Hematopoietic multipotent progenitor cell treated with erythropoietin and hydrocortisone succinate and interleukin-3 and kit ligand, for 15 days (in vitro differentiated cells): Measurements from ENCODE around the gene TWIST2.

ENCODE experiments used
- DNase-seq: peaks from one replicate; pipeline ENCODE4 v3.0.0-alpha.2; 2015; ENCODE audit warnings: low spot score

TWIST2 gene

DNA sequence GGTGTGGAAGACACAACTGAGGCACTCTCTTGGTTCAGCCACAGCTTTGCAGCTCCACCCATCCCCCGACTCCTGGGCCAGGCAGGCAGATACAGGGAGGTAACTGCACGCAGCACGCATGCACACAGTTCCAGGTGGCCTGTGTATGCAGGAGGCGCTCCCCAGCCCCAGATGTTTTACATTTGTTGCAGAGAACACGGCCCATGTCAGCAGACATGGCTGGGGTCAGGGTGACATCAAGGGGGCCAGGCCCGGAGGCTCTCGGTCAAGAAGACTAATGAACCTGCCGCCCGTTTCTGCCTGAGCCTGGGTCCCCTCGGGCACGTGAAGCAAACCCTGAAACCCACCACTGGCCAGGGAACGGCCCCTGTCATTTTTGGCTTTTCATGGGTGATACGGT, 57.3 kb downstream of the TWIST2 start:
- DNase-seq: no peak

DNA sequence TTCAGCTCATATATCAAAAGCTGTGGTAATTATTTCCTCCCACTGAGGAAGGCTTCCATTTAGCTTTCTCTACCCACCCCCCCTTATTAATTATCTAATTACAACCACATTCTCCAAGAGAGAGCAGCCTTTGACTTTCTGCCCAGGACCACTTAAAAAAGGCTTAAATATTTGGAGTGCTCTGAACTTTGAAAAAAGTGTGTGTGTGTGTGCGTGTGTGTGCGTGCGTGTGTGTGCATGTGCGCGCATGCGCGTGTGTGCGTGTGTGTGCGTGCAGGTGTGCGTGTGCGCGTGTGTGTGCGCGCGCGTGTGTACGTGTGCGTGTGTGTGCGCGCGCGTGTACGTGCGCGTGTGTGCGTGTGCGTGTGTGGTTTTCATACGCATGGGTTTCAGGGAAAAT, 57.8 kb downstream of the TWIST2 start:
- no peak for DNase-seq

DNA sequence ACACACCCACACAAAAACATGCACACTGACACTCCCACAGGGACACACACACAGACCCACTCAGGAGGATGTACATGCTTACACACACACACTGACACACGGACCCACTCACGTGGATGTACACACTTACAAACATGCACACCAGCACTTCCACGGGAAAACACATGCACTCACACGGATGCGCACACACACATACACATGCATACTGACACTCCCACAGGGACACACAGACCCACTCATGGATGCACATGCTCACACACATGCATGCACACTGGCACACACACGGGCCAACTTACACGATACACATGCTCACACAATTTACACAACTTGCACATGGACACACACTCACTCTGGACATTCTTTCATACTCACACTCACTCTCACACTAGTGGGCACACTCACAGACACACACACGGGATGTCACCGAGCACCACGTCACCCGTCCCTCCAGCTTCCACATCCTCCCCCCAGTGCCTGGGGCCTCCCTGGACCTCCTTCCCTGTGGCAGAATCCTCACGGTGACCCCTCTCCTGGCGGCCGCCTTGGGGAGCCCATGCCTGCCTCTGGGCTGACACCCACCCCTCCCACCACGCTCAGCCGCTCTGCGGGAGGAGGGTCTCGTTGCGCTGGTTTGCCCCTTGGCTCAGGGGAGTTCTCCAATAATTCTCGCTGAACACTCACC, 58.5 kb downstream of the TWIST2 start:
- no peak for DNase-seq

DNA sequence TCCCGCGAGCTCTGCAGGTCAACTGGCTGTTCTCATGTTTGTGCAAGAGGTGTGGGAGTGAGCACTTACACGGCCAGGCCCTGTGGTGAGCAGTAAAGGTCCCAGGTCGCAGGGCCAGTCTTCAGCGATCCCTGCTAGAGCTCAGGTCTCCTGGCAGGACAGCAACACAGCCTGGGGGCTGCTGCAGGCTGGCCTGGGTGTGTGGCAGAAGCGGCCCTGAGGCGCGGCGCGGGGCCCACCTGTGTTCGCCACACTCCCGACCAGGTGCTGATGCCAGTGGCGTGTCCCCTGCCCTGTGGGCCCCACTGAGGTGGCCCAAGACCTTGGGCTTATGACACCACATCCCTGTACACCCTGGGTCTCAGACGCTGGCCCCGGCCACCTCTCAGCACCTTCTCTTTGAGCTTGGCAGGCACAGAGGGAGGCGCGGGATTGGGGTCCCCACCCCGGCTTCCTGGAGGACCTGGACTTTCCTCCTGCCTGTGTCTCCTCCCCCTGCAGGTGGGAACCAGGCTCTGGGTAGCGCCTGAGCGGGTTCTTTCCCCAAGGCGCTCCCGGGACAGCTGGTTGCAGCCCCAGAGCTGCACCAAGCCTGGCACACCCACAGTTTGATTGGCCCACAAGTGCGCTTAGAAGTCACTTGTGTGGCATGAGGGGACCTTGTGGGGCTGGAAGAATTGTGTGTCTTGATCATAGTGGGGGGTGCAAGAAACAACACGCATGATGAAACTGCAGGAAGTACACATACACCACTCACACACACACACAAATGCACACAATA, 59.2 kb downstream of the TWIST2 start:
- DNase-seq: no peak

DNA sequence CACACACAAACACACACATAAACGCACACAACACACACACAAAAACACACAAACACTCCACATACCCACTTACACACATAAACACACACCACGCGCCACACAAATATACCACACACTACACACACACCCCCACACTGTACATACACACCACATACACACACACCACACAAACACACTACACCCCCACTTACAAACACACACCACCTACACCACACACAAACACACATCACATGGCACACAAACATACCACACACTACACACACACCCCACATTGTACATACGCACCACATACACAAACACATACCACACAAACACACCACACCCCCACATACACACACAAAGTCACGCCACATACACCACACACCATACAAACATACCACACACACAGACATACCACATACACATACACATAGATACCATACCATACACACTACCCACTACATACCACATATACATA, 59.9 kb downstream of the TWIST2 start:
- DNase-seq: no peak

DNA sequence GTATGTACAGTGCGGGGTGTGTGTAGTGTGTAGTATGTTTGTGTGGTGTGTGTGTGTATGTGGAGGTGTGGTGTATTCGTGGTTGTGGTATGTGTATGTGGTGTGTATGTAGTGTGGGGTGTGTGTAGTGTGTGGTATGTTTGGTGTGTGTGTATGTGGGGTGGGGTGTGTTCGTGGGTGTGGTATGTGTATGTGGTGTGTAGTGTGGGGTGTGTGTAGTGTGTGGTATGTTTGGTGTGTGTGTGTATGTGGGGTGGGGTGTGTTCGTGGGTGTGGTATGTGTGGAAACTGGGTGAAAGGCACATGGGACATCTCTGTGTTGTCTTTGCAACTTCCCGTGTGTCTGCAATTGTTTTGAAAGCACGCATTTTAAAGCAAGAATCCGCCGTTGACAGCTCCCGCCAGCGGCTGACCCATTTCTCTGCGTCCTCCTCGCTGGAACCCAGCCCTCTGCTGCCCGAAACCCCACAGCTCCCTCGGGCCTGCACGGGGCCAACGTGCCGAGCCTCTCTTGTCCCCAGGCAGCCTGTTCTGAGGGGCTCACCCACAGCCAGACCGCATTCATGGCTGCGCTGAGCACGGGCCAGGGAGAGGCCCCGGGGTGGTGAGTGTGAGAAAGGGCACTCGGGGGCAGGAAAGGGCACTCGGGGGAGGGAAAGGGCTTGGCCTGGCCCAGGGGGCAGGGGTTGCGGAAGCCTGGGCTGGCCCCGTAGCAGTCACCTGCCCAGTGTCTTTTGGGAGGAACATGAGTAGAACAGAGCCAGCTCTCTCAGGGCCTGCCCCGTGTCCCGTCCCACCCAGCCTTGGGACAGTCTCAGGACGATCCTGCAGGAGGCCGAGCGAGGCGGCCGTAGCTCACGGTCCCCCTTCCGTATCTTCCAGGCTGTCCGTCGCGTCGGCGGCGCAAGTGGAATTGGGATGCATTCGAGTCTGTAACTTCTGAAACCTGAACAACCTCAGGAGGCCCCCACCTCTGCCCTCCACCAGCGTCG, 61.4 kb downstream of the TWIST2 start:
- DNase-seq: no peak

DNA sequence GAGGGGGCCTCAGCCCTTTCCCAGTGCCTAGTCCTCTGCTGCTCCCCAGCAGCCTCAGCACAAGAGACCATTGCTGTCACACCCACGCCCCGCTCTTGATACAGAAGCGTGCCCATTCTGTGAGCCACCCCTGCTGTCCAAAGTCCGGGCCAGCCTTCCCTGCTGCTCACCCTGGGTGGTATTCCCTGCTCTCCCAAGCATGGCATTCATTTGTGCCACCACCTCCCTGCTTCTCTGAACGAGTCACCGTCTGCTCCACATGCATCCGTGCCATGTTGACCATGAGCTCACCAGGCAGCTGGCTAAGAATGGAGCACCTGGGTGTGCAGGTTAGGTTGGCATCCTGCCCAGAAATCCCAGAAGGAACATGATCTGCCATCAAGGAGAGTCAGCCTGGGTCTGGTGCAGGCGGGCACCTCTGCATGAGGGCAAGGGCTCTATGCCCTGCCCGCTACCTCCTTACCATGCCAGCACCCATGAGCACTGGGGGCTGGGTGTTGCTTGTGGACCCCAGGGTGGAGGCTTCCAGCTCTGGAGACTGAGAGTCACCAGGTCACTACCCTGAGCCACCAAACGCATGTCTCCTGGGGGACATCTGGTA, 63.0 kb downstream of the TWIST2 start:
- DNase-seq: no peak

DNA sequence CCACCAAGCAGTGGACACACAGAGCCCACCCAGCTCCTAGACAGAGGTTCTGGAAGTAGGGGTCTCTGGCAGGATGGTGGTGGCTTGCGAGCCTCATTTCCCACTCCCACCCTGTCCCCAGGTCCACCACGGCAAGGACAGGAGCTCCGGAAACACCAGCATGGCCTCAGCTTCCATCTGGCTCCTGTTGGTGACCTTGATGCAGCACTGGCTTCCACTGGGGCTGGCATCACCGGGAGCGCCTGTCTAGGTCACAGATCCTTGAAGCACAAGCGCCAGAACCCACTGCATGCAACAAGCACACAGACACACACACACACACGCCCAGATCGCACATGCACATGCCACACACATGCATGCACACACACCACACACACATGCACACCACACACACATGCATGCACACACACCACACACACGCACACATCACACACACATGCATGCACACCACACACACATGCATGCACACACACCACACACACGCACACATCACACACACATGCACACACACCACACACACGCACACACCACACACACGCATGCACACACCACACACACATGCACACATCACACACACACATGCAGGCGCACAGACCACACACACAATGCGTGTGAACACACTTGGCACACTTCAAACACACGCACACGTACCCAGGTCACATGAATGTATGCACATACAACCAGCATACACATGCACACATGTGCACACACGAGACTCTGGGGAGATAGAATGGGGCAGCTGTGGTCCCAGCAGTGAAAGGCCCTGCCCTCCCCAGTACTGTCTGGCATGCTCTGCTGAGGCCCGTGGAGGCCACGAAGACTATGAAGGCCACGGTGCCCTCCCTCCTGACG, 63.7 kb downstream of the TWIST2 start:
- DNase-seq: no peak

DNA sequence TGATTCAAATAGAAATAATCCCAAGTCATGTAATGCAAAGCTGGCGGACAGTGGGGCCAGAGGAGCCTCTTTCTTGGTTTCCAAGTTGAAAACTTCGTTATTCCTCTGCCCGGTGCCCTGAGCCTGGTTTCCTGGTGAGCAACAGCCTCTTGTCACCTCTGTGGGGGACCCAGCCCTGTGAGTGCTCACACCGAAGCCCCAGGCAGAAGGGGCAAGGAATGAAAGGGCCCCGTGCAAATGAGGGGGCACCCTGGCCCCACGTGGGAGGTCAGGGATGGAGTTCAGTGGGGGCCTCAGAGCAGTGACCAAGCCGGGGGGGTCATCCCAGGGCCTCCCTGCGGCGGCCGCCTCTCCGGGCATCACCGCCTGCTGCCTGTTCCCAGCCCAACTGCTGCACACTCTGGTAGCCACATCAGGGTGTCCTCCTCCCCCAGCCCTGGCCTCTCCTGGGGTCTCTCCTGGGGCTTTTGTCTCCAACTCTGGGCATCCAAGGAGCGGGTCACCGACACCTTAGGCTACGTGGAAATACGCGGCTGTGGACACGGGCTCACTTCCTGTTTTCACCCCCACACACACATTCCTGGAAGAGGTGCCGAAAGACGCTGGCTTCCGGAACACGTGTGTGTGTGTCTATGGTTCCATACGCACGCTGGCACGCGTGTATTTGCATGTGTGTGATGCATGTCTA, 64.5 kb downstream of the TWIST2 start:
- no peak for DNase-seq

DNA sequence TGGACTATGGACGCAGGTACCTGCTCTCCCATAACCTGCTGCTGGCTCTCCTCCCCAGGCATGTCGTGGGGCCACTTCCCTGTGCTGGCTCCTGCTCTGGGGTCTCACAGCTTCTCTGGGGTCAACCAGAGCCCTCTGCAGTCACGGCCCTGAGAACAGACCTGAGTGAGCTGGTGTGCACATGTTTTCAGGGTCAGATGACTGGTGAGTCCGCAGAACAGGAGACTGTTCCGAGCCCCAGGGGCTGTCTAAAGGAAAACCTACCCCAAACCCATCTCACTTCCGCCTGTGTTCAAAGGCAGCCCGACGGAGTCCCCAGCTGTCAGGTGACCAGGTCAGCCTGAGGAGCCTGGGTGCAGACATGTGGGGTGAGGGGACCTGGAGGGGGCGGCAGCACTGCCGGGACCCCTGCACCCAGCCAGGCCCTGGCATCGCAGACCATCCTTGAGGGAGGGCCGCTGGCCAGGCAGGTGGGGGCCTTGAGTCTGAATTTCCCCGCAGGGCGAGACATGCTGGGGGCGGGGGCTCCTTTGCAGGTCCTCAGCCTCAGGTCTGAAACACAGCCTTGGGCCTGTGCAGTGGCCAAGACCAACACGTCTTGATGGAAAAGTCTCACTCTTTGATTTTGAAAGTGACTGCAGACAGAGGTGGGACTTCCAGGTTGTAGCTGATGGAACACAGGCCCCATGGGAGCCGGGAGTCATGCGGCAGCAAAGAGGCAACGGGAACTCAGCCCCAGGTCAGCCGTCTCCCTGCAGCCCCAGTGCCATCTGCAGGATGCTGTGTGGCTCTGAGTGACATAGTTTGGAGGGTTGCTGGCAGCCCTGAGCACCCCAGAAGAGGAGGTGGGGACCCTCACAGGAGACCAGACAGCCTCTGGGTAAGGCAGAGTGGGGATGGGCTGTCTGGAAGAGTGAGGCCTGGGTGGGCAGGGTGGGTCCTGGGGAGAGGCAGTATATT, 65.3 kb downstream of the TWIST2 start:
- no peak for DNase-seq

DNA sequence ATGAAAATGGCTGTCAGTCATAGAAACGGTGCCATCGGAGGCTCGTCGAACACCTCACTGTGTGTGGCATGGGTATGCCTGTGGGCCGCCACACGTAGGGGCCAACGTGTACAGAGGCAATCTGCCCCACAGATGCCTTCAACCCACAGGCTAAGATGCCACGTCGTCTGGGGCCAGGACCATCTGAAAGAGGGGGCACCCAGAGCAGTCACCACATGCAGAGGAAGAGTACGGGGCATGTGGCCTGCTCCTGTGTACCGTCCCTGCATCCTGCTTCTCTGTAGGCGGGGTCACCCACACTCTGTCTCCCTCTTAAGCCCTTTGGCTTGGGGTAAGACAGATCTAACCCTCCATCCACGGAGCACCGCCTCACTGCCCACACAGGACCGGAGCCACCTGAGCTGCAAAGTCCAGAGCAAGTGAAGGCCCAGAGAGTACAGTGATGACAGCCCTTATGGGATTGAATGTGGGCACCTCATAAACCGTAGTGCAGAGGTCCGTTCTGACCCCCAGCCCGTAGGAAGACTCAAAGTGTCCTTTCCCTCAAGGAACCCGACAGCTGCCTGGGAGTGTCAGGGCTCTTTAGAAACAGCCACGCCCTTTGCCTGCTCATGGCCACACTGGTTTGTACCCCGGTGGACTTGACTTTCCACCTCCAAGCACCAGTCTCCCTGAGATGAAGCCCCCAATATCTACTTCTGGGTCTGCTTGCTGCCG, 66.2 kb downstream of the TWIST2 start:
- no peak for DNase-seq

DNA sequence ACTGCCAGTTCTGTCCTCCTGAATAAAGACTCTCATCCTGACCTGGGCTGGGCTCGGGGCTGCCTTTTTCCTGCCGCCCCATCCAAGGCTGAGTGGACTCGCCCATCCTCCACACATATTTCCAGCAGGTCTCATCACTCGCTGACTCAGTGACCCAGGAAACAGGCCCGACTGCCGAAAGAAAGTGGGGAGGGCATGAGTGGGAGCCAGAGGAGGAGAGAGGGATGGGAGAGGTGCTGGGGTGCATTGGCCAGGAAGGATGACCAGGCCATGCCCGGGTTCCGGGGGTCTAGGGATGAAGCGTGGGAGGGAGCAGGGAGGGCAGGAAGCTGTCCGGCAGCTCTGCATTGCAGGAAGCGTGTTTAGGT, 66.7 kb downstream of the TWIST2 start:
- no peak for DNase-seq

DNA sequence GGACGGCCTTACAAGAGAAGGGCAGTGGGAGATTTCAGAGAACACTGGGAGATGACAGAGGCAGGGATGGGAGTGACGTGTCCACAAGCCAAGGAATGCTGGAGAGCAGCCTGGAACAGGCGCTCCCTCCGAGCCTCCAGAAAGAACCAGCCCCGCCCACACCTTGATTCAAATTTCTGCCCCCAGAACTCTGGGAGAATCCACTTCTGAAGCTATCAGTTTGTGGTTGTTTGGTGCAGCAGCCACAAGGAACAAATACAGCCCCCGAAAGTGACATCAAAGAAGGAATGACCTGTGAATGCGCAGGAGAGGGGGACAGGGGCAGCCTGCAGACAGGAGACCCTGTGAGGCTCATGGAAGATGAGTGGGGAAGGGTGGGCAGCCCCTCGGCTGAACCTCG, 67.3 kb downstream of the TWIST2 start:
- DNase-seq: no peak

DNA sequence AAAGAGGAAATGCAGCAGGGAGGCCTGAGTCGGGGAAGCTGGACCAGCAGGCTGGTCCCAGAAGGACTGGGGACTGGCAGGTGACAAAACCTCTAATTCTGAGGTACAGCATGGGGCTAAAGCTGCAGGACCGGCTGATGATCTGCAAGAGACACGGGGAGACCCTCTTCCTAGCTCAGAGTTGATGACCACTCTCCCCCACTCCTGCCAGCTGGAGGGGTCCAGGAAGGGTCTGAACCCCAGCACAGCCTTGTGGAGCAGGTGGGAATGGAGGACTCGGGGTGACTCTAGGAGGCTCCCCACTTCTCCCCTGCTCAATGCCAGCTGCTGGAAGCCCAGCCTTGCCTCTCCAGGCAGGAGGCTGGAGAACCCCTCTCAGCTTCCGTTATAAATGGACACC, 67.7 kb downstream of the TWIST2 start:
- DNase-seq: no peak

DNA sequence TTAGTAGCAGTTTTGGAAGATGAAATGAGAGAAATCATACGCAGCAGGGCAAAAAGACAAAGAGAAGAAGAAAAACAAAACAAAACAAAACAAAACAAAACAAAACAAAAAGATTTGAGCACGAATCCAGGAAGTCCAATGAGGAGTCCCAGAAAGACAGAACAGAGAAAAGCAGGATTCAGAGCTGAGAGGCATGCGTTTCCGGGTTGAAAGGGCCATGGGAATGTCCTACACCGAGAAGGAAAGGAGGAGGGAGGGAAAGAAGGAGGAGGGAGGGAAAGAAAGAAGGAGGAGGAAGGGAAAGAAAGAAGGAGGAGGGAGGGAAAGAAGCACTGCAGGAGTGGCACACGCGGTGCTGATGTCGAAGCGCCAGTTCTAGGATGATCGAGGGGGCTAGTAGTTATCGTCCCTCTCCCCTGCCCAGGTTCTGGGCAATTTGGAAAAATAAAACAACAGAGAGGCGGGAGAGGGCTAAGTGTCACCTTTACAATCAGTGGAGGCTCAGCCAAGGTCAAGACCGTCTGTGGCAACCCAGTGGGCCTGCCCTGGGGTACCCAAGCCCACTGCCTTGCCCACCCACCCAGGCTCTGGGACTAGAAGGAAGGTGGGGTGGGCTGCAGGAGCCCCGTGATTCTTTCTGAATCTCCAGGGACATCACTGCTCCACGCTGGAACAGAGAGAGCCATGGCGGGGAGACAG, 68.4 kb downstream of the TWIST2 start:
- no peak for DNase-seq

DNA sequence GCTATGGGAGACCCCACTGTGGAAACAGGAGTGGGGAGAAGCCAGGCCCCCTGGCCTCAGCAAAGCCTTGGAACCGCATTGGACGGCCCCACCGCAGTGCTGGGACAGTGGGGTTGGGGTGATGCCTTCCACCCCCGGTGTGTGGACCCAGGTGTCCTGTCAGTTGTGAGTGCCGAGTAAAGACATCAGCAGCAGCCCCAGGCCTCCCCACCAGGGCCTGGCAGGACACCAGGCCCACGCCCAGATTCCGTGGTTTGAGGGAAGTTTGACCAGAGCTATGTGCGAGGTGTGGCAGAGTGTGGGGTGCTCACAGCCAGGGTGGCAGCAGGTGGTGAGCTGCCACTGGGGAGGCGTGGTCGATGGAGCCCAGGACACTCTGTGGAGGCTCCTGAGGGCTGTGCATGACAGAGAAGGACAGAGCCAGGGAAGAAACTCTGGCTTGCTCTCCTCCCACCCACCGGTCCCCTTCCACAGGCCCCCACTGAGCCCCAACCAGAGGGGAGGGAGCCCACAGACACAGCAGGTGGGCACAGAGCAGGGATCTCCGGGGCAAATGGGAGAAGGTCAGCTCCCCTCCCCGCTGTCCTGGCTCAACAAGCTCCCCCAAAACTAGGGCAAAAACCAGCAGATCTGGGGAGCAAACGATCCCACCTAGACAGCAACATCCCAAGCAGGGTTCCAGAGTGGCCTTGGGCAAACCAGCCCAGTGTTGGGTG, 69.1 kb downstream of the TWIST2 start:
- DNase-seq: no peak

DNA sequence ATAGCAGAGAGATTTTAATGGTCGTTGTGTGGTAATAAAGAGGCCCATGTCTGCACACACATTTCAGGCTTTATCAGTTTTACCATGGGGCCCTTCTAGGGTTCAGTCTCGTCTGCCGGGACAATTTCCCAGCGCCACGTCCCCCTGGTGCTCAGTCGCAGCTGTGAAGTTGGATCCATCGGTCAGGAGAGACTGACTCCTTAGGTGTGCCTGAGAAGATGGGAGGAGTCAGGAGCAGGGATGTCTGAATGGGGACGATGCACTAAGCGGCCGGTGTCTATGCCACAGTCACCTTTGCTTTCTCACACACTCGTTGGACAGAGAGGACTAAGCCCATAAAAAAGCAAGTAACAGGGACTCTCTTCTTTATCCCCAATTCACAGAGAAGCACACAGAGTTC, 71.4 kb downstream of the TWIST2 start:
- DNase-seq: no peak
